Raji (cell line): Measurements from ENCODE around the gene SNX21.

Experiments
- POLR2A ChIP-seq: IDR thresholded peaks from 2 replicates; pipeline ENCODE4 v1.6.1; 2011; ENCODE audit warnings: low read depth, low read length, control low read depth; ENCODE audit not compliant: insufficient read depth

Gene SNX21

DNA sequence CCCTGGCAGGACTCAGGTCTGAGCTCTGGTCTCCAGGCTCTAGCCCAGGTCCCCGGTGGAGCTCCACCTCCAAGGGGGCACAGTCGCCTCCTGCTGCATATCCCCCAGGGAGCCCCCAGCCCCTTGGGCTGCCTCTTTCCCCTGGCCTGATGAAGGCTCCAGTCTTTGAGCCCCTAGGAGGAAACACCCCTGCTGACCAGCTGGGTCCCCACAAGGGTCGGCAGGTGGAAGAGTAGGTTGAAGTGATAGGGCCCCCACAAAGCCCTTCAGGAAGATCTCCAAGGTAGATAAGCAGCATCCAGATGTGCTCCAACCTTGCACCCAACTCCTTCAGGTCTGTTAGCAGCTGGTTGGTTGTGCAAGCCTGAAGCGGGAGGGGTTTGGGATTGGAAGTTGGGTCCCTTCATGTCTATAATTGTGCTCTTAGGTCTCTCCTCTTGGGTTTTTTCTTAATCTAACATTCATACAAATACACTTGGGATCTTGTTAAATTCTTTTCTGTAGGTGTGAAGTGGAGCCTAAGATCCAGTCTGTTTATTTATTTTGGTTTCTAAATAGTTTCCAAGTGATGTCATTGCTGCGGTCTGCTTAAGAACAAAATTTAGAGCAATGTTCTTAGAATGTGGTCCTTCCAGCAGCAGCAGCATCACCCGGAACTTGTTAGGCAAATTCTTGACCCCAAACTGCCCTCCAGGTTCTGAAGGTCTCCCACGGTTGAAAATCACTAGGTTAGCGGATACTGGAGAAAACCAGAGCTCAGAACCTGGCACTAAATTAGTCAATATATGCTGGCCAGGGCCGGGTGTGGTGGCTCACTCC is 16.0 kb upstream of the SNX21 start:
- no peak for TF ChIP-seq POLR2A

DNA sequence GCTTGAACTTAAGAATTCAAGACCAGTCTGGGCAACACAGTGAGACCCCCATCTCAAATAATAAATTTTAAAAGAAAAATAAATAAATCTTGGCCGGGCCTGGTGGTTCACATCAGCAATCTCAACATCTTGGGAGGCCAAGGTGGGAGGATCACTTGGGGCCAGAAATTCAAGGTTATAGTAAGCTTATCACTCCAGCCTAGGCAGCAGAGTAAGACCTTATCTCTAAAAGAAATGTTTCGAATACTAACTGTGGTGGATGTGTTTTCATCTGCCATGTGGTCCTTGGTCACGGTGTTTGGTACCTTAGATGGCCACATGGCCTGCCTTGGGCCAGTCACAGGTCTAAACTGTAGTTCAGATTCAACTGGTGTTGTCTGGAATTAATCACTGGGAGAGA is 15.4 kb upstream of the SNX21 start:
- no peak for TF ChIP-seq POLR2A

DNA sequence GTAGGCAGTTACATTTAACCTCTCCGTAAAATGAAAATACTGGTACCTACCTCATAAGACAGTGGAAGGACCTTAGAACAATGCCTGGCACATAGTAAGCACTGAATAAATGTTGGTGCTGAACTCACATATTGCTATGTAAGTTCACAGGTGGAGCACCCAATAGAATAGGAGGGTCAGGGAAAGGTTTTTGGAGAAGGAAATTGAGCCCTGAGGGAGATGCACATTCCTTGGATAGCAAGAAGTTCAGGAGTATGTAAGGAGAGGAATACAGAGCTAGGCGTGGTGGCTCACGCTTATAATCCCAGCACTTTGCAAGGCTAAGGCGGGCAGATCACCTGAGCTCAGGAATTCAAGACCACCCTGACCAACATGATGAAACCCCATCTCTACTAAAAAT is 14.1 kb upstream of the SNX21 start:
- no peak for TF ChIP-seq POLR2A

- TF ChIP-seq POLR2A = no peak
Observed at GRCh38 chr20:45821947-45822346, 11.7 kb upstream of the SNX21 start.

- no peak for TF ChIP-seq POLR2A
Observed at GRCh38 chr20:45822857-45823256, 10.7 kb upstream of the SNX21 start.

DNA sequence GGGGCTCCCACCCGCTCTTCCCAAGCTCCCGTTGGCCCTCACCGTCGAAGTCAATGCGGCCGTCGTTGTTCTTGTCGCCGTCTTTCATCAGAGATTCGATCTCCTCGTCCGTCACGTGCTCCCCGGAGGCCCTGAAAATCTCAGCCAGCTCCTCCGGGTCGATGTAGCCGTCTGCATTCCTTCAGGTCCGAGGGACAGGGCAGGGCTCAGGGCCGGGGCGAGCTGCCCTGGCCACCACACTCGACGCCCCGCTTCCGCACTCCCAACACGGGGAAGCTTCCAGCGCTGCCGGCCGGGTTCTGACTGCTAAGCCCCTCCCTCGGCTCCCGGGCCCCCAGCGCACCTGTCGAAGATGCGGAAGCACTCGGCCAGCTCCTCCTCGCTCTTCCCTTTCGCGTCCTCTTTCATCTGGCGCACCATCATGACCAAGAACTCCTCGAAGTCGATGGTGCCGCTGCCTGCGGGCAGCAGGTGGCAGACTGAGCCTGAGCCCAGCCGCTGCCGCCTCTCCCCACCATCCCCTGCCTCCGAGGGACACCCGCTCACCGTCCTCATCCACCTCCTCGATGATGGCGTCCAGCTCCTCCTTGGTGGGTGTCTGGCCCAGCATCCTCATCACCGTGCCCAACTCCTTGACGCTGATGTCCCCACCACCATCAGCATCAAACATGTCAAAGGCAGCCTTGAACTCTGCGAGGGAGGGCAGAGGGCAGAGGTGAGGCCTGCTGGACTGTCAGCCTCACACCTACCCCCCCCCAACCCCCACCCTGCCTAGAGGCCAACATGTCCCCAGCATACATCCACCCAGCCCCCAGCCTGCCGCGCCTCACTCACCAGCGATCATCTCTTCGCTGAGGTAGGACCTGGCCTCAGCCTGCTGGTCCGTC is 9.4 kb upstream of the SNX21 start:
- no peak for TF ChIP-seq POLR2A

DNA sequence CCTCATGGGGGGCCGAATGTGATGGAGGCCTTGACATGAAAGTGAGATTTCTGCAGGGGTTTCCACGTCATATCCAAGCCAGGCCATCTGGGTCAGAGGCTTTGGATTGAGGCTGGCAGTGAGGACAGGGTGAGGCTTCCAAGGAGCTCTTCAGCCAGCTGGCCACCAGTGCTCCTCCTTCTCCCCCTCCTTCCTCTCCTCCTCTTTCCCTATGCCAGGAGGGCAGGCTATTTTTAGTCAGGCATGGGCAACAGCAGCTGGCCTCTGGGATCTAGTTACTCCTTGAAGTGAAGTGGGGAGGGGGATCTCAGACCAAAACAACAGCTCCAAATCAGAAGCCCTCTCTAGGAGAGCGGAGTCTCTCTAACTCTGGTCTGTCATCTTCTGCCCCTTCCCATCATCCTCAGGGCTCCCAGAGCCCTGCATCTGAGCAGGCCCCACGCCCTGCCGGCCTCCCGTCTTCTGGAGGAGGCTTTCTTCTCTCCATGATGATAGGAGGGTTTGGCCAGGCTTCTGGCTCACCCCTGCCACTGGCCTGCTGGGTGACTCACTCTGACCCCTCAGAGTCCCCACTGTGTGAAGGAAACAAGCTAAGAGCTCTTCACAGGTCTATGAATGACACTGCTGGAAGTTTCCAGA is 7.1 kb upstream of the SNX21 start:
- no peak for TF ChIP-seq POLR2A

DNA sequence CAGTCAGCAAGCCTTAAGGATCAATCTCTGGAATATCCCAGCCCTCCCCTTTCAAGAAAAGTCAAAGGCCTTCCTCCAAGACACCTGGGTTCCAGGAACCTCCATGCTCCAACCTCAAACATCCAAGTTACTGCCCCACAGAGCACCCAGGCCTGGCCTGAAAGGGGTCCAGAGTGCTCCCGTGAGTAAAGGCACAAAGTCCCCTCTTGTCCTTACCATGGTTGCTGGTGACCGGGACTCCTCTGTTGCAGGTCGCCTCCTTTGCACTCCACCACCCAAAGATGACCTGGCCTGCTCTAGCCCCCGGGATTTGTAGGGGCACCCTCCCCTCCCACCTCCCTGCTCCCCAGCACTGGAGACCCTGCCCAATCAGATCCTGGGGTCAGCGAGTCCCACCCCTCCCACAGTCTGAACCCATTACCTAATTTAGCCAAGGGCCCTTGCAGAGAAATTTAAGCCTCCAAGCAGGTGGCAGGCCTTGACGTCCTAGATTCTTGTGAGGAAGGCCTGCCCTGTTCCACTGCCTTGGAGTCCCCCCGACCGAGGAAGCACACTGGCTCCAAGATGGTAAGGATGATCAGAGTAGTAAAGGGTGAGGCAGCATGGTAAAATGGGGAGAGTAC is 6.5 kb upstream of the SNX21 start, which contains the start of gene TNNC2:
Gene TNNC2, minus strand, starts transcription at position 283 of the 623 bp plus-strand sequence. Its CDS starts 64 bp downstream, at position 219.
- TF ChIP-seq POLR2A = no peak

DNA sequence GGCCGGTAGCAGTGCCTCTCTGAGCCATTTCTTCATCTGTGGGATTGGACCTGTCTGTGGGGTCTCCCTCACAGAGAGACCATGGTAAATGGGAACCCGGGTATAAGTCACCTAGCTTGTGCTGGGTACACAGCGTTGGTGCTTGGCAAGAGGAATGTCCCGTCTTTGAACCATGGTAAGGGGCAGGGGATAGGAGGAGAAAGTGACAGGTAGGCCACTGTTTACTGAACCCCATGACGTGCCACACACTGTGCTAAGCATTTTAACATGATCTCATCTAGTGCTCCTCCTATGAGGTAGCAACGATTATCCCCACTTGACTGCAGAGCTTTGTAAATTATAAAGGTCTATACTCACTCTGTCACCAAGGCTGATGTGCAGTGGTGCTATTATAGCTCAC is 5.9 kb upstream of the SNX21 start:
- no peak for TF ChIP-seq POLR2A

GRCh38 chr20:45828589-45828988 is 5.0 kb upstream of the SNX21 start:
- TF ChIP-seq POLR2A = no peak

GRCh38 chr20:45832619-45833018 is 980 bp upstream of the SNX21 start:
- no peak for TF ChIP-seq POLR2A

DNA sequence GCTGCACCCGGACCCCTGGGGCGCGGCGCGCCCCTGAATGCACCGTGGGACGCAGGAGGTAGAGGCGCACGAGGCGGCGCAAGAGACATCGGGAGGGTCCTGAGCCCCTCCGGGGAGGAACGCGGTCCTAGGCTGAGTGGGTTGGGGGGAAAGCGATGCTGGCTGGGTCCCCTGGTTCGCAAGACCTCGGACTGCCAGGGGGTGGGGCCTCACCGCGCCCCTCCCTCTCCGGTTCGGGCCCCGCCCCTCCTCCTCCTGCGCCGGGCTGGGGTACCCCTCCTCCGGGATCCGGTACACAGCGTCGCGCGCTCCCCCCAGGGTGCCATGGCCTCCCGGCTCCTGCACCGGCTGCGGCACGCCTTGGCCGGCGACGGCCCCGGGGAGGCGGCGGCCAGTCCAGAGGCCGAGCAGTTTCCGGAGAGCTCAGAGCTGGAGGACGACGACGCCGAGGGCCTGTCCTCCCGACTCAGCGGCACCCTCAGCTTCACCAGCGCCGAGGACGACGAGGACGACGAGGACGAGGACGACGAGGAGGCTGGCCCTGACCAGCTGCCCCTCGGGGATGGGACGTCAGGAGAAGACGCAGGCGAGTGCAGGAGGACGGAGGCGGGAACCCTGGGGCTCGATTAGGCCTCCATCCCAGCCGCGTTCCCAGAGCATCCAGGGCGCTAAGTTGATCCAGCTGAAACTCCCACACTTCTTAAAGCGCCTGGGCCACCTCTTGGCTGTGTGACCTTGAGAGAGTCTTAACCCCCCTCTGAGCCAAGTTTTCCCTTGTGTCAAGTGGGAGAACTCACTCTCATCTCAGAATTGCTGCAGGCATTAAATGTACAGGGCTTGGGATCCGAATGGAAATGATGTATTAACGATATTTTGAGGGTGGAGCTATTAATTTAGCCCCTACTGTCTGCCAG is 541 bp downstream of the SNX21 start:
- TF ChIP-seq POLR2A = no peak

GRCh38 chr20:45834797-45835161 is 1.2 kb downstream of the SNX21 start:
- TF ChIP-seq POLR2A = no peak

DNA sequence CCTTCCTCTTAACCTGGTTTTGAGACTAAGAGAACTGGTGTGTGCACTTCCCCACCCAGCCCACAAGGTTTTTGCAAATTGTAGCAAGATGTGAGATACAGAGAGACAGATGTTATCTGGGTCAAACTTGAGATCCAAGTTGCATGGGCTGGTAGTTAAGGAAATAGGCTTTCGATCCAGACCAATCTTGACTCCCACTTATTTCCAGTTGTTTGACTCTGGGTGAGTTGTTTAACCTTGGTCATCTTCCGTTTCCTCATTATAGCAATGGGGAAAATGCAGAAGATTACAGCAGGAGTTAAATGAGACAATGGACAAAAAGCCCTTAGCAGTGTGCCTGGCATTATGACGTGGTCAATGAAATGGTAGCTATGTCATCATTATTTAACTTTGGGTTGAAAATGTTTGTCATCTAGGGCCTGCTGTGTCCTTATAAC is 1.7 kb downstream of the SNX21 start:
- TF ChIP-seq POLR2A = no peak
